K562 (cell line): ENCODE measurements around the gene CAPZB. TPM values are rescaled to one million over a fixed set of nuclear protein-coding genes. Genes with fewer than 3 reads are reported as not detected.
A peak's percentile ranks its signal among the peaks of the same experiment; 100 is the strongest.

Experiments
- ATAC-seq: fragments of 200-7000 bp; cut with Tn5 transposase; 3 replicates; pipeline ENCODE4 v1.9.1; 2020; ENCODE audit warnings: moderate library complexity
- BruUV-seq: library from RNA; stranded (reverse); fragments of 400-500 nt; replicated peaks from 2 replicates; lab custom pipeline; 2021; lab: Mats Ljungman, UMichigan
- CTCF ChIA-PET: fragments of 300-600 bp; formaldehyde crosslinking; extraction: SDS; loops from one replicate; lab custom pipeline; 2021; ENCODE audit warnings: low intra/inter-chr PET ratio; lab: Yijun Ruan, JAX
- POLR2A ChIA-PET: fragments of 300-600, 350-650 bp; sonication (Branson Sonifier 250); formaldehyde crosslinking; extraction: SDS; loops from one replicate; lab custom pipeline; 2021; ENCODE audit warnings: antibody characterized with exemption, inconsistent platforms; lab: Yijun Ruan, JAX
- DNase-seq, 4 experiments: peaks; one replicate each; pipeline versions ENCODE4 v3.0.0 to v3.0.0-alpha.2; 2011 to 2018; ENCODE audit warnings: low spot score in 3 of 4, mixed read lengths in 3 of 4; ENCODE audit errors: extremely low read depth in 1 of 4
- FAIRE-seq: peaks from 2 replicates; lab custom pipeline; 2011; peaks lifted over from hg19 to GRCh38; lab: Jason Lieb, UNC
- H2AFZ ChIP-seq: 2 replicates; pipeline ENCODE4 v1.6.0; 2011; ENCODE audit warnings: low read depth, low read length, control low read depth, inconsistent platforms
- H3K27ac ChIP-seq: fragments of 200-600 bp; 3 replicates; pipeline ENCODE4 v1.8.0; 2011; ENCODE audit warnings: low read depth, mild to moderate bottlenecking, control low read depth, inconsistent platforms, low read length, moderate library complexity, mixed read lengths; ENCODE audit errors: extremely low read depth
- H3K27me3 ChIP-seq, 2 experiments: fragments of 300-600 bp in 1 of 2; 2 replicates in 1 of 2; 3 replicates in 1 of 2; pipeline versions ENCODE4 v1.6.0 to v1.8.0; 2011; ENCODE audit warnings: inconsistent platforms in 2 of 2, low read length in 2 of 2, mild to moderate bottlenecking in 1 of 2, mixed read lengths in 1 of 2, moderate library complexity in 1 of 2; ENCODE audit not compliant: control insufficient read depth in 2 of 2, insufficient read depth in 2 of 2
- H3K36me3 ChIP-seq: fragments of 300-600 bp; 3 replicates; pipeline ENCODE4 v1.8.0; 2011; ENCODE audit warnings: mild to moderate bottlenecking, low read length, inconsistent platforms; ENCODE audit not compliant: control insufficient read depth, insufficient read depth
- H3K4me1 ChIP-seq, 2 experiments: fragments of 200-600 bp in 1 of 2; replicated peaks in 1 of 2; 2 replicates in 1 of 2; 3 replicates in 1 of 2; pipeline versions ENCODE4 v1.5.1 to v1.8.0; 2011; ENCODE audit warnings: inconsistent platforms in 2 of 2, low read length in 2 of 2, mild to moderate bottlenecking in 1 of 2, mixed read lengths in 1 of 2, moderate library complexity in 1 of 2; ENCODE audit not compliant: control insufficient read depth in 2 of 2, insufficient read depth in 2 of 2
- H3K4me2 ChIP-seq: 2 replicates; pipeline ENCODE4 v1.6.1; 2011; ENCODE audit warnings: low read length, control low read depth, inconsistent platforms, mixed read lengths; ENCODE audit not compliant: insufficient read depth
- H3K4me3 ChIP-seq: fragments of 200-600 bp; sonication (generic), shearing (Covaris generic); 2 replicates; pipeline ENCODE4 v1.5.1; 2016; ENCODE audit warnings: control low read depth, inconsistent platforms
- H3K79me2 ChIP-seq: fragments of 200-600 bp; 3 replicates; pipeline ENCODE4 v1.8.0; 2011; ENCODE audit warnings: low read length, inconsistent platforms; ENCODE audit not compliant: control insufficient read depth, insufficient read depth
- H3K9ac ChIP-seq, 2 experiments: 2 replicates each; pipeline versions ENCODE4 v1.6.0 to v1.6.1; 2011; ENCODE audit warnings: low read depth in 2 of 2, low read length in 2 of 2, control low read depth in 1 of 2, inconsistent platforms in 1 of 2, mild to moderate bottlenecking in 1 of 2, mixed read lengths in 1 of 2; ENCODE audit not compliant: insufficient read depth in 1 of 2
- H3K9me1 ChIP-seq: one replicate; pipeline ENCODE4 v1.6.0; 2011; ENCODE audit warnings: inconsistent platforms, mild to moderate bottlenecking, low read length, moderate library complexity; ENCODE audit not compliant: control insufficient read depth, insufficient read depth
- H3K9me3 ChIP-seq: replicated peaks from 2 replicates; pipeline ENCODE4 v1.5.1; 2011; ENCODE audit warnings: low read depth, low read length, inconsistent platforms; ENCODE audit not compliant: control insufficient read depth, insufficient read depth
- H4K20me1 ChIP-seq: replicated peaks from 2 replicates; pipeline ENCODE4 v1.6.1; 2011; ENCODE audit warnings: low read length, inconsistent platforms, mixed read lengths; ENCODE audit not compliant: control insufficient read depth, insufficient read depth
- CBFA2T3 ChIP-seq: fragments of 450-650 bp; IDR thresholded peaks from 2 replicates; pipeline ENCODE4 v1.6.1; 2017
- CBFB ChIP-seq: sonication (generic); formaldehyde crosslinking; IDR thresholded peaks from 2 replicates; pipeline ENCODE4 v1.4.0; 2020; ENCODE audit warnings: mild to moderate bottlenecking, missing genetic modification reagents
- CCAR2 ChIP-seq: fragments of 200-400 bp; formaldehyde crosslinking; IDR thresholded peaks from 2 replicates; pipeline ENCODE4 v1.6.1; 2017; ENCODE audit warnings: mild to moderate bottlenecking, low read depth, low read length
- COPS2 ChIP-seq: fragments of 450-650 bp; conservative IDR thresholded peaks from 2 replicates; pipeline ENCODE4 v1.6.1; 2016; ENCODE audit warnings: mild to moderate bottlenecking, moderate library complexity
- FOXA3 ChIP-seq, 2 experiments: fragments of 450-650 bp in 1 of 2; sonication (generic) in 1 of 2; formaldehyde crosslinking; IDR thresholded peaks in 1 of 2; conservative IDR thresholded peaks in 1 of 2; 2 replicates each; pipeline versions ENCODE4 v1.4.0 to v1.8.0; 2020 to 2022; ENCODE audit warnings: mild to moderate bottlenecking in 2 of 2, missing genetic modification reagents in 1 of 2
- FOXK1 ChIP-seq: sonication (generic); formaldehyde crosslinking; IDR thresholded peaks from 2 replicates; pipeline ENCODE4 v1.8.0; 2022; ENCODE audit warnings: missing genetic modification reagents, mild to moderate bottlenecking, borderline replicate concordance
- MIER1 ChIP-seq: fragments of 450-650 bp; IDR thresholded peaks from 2 replicates; pipeline ENCODE4 v1.6.1; 2016; ENCODE audit warnings: antibody characterized with exemption, mild to moderate bottlenecking, low read depth
- SPI1 ChIP-seq: IDR thresholded peaks from 2 replicates; pipeline ENCODE4 v1.6.1; 2011; ENCODE audit warnings: low read depth, low read length, control low read depth, borderline replicate concordance
- ZNF184 ChIP-seq: sonication (generic); formaldehyde crosslinking; IDR thresholded peaks from 2 replicates; pipeline ENCODE4 v1.5.0; 2020; ENCODE audit warnings: missing genetic modification reagents
- WGBS: fragments of 100-300 bp; shearing (Covaris generic); methylation state at CpG from one replicate; pipeline ENCODE4 v1.1.6; 2016; ENCODE audit warnings: low coverage, mixed read lengths; ENCODE audit not compliant: insufficient coverage; ENCODE audit errors: missing lambda C conversion rate; 5-methylcytosine and 5-hydroxymethylcytosine counted together
- in situ Hi-C: fragments of 300-500 bp; cut with MboI; formaldehyde crosslinking; loops from 4 replicates; pipeline ENCODE4 v1.15.0; 2018; ENCODE audit warnings: inconsistent platforms, mixed read lengths
- intact Hi-C: fragments of 100-400 bp; cut with micrococcal nuclease; formaldehyde crosslinking; loops from 2 replicates; pipeline ENCODE4 v1.14.2; 2022
- polyA plus RNA-seq, 8 experiments: library from polyadenylated mRNA; depleted of rRNA in 4 of 8; stranded (reverse) in 5 of 8; unstranded in 3 of 8; fragments of >200 nt; fragmentation: Nextera tagmentation in 2 of 8; fragmentation: Illumina TruSeq in 1 of 8; extraction: Ambion mirVana in 2 of 8; extraction: Trizol in 1 of 8; gene quantifications; 2 replicates each; pipeline versions ENCODE4 v1.2.1 to v1.2.3, GENCODE V29; 2011 to 2014; ENCODE audit warnings: inconsistent platforms in 1 of 8, missing spikeins in 1 of 8
- total RNA-seq, 7 experiments: library from RNA; depleted of rRNA in 6 of 7; stranded (reverse); fragments of >200 nt in 6 of 7; fragmentation: Illumina TruSeq in 2 of 7; extraction: Trizol in 2 of 7; gene quantifications; 2 replicates each; pipeline versions ENCODE4 v1.2.1 to v1.2.3, GENCODE V29; 2011 to 2021; ENCODE audit warnings: low replicate concordance in 1 of 7
- TF ChIP-seq, protein P1 (sequence below): sonication (generic); formaldehyde crosslinking; IDR thresholded peaks from 2 replicates; pipeline ENCODE4 v1.8.1; 2023; ENCODE audit warnings: mild to moderate bottlenecking, missing genetic modification reagents

Gene CAPZB
- total and polyA plus RNA-seq, 9 of the 15 experiments (the other 6 are each of a cell fraction or from before 2014, with no cell fraction given): 57.6 to 297 (median 125) TPM

DNA sequence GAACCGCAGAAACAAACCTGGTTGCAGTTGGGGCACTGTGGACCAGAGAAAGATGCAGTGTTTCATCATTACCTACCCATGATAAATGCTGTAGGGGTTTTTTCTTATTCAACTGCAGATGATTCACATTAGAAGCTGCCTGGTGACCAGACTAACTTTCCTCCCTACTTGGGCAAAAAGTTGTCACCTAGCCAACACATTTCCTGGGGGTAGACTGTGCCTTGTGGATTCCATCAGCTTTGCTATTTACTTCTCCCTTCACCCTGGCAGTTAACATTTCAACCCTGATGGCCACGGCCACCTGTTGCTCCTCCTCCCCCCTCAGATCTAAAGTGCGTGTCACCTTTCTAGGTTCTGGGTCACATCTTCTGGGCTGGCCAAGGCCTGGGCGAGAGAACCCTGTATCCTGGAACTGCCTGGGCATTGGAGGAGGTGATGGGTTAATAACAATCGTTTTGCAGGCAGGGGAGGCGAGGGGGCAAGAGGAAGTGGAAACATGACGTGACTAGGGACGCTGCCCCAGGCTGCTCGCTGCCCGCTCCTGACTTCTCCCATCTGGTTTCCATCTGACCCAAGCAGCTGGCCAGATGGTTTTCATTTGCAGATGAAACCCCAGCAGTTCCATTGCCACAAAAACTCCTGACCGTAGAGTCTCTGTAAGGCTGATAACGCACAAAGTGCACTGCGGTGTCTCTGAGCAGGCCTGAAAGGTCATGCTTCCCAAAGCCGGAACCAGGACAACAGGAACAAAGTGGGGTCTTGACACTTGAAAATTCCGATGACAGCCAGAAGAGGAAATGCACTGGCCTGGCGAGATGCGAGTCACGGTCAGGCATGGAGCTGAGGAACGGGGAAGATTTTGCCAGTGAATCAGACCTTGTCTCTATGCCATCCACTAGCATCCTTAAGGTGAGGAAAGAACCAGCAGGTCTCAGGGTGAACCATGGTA, 36.6 kb downstream of the CAPZB start:
- no peak for DNase-seq
- ChIA-PET POLR2A (interaction anchor here (0.7 to 1.3 kb wide), 5 partner anchors 9 to 136 kb away, joined by 3 to 4 read pairs (median 3); no protein-coding TSS in a partner anchor), CTCF (no interaction called here)
- H4K20me1 ChIP-seq: peaks cover 40% of the 10 kb centered on the region
- no peak overlapping the region for H3K27ac ChIP-seq
- in situ Hi-C loops (no loop called here), intact Hi-C loops (no loop called here)
- FAIRE-seq: no peak
- peaks cover 14% of the 10 kb centered on the region; the same call in 2 of the 3 replicates for H3K36me3 ChIP-seq
- no peaks in the 10 kb centered on the region for H3K27me3 ChIP-seq
- no TSS peak for BruUV-seq
- TF ChIP-seq MIER1 (no peak), FOXA3 (CRISPR knock-in tag; conservative IDR thresholded peaks at IDR 0.05 in 1 of 2, IDR thresholded peaks at IDR 0.05 in 1 of 2) (0 out of 4 replicates have a peak, but pooled peaks of 1 of the 2 experiments have one; percentile 18)
- H3K4me3 ChIP-seq: no peak overlapping the region
- 84% methylated on average over 19 of the region's 19 CpGs for WGBS
- H3K9me1 ChIP-seq: peaks cover 9% of the 10 kb centered on the region
- no peaks in the 10 kb centered on the region for H3K9me3 ChIP-seq
- no peak overlapping the region for H2AFZ ChIP-seq
- peaks cover 67% of the 10 kb centered on the region for H3K79me2 ChIP-seq
- no peak overlapping the region for H3K4me2 ChIP-seq
- H3K9ac ChIP-seq: peak overlapping the region in 1 of 2 experiments; percentile 29; a peak in 2 of 4 replicates
- peaks cover 4 to 8% of the 10 kb centered on the region in 2 experiments; a peak in 4 of 5 replicates for H3K4me1 ChIP-seq
- ATAC-seq: no peak

DNA sequence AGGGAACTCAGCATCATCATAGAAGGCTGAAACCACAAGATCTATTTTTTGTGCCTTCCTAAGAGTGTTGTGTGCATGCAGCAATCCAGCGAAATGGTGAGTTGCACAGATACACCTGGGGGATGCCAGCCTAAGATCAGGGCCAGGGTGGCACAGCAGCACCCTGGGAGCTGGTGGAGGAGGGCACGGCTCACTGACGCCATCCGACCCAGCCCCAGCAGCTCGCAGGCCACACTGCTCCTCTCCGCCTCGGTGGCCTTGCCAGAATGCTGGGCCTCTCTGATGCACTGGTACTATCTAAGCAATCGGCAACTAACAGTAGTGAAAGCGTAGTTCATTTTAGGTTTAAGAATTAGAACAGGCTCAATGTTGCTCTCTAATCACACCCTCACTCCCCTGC, 37.8 kb downstream of the CAPZB start:
- H3K4me3 ChIP-seq: no peak overlapping the region
- 81% methylated on average over 9 of the region's 9 CpGs for WGBS
- BruUV-seq: no TSS peak
- no peak for TF ChIP-seq CBFB
- no peak for TF ChIP-seq SPI1
- TF ChIP-seq CBFA2T3: no peak
- TF ChIP-seq, protein P1, sequence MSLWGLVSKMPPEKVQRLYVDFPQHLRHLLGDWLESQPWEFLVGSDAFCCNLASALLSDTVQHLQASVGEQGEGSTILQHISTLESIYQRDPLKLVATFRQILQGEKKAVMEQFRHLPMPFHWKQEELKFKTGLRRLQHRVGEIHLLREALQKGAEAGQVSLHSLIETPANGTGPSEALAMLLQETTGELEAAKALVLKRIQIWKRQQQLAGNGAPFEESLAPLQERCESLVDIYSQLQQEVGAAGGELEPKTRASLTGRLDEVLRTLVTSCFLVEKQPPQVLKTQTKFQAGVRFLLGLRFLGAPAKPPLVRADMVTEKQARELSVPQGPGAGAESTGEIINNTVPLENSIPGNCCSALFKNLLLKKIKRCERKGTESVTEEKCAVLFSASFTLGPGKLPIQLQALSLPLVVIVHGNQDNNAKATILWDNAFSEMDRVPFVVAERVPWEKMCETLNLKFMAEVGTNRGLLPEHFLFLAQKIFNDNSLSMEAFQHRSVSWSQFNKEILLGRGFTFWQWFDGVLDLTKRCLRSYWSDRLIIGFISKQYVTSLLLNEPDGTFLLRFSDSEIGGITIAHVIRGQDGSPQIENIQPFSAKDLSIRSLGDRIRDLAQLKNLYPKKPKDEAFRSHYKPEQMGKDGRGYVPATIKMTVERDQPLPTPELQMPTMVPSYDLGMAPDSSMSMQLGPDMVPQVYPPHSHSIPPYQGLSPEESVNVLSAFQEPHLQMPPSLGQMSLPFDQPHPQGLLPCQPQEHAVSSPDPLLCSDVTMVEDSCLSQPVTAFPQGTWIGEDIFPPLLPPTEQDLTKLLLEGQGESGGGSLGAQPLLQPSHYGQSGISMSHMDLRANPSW: no peak
- TF ChIP-seq FOXK1 (CRISPR knock-in tag): no peak
- TF ChIP-seq ZNF184 (CRISPR knock-in tag): no peak
- no peak for TF ChIP-seq COPS2
- no peak for TF ChIP-seq CCAR2

More for the DNA sequence above, 37.8 kb downstream of the CAPZB start:
- ChIA-PET CTCF (no interaction called here), POLR2A (interaction anchor here (1.3 kb wide), 1 partner anchor 11 kb away, joined by 3 read pairs; no protein-coding TSS in a partner anchor)
- Histone ChIP-seq H3K36me3 (peaks cover 14% of the 10 kb centered on the region; the same call in 2 of the 3 replicates), H3K9ac (no peak overlapping the region), H3K27ac (no peak overlapping the region), H2AFZ (no peak overlapping the region), H3K27me3 (no peaks in the 10 kb centered on the region), H3K4me1 (peaks cover 4 to 8% of the 10 kb centered on the region in 2 experiments; a peak in 4 of 5 replicates), H3K9me3 (no peaks in the 10 kb centered on the region), H3K9me1 (peaks cover 9% of the 10 kb centered on the region), H3K79me2 (peaks cover 70% of the 10 kb centered on the region), H3K4me2 (no peak overlapping the region), H4K20me1 (peaks cover 39% of the 10 kb centered on the region)
- in situ Hi-C loops: no loop called here
- FAIRE-seq: no peak
- ATAC-seq: no peak
- intact Hi-C loops: no loop called here
- DNase-seq: no peak
